CD4-positive, alpha-beta T cell (primary cell): ENCODE results near the gene FAM187B. TPM values are rescaled to one million over a fixed set of nuclear protein-coding genes. Genes with fewer than 3 reads are reported as not detected.

ENCODE experiments used
- ATAC-seq: fragments of 200-7000 bp; cut with Tn5 transposase; one replicate; pipeline ENCODE4 v1.10.0; 2022; ENCODE audit warnings: mild to moderate bottlenecking; ENCODE audit not compliant: poor library complexity
- CTCF ChIA-PET: fragments of 350-600 bp; sonication (Branson Sonifier 250); formaldehyde crosslinking; loops from one replicate; lab custom pipeline; 2021; ENCODE audit warnings: antibody characterized with exemption, inconsistent platforms; lab: Charles Lee
- POLR2A ChIA-PET: fragments of 350-600 bp; sonication (Branson Sonifier 250); formaldehyde crosslinking; loops from one replicate; lab custom pipeline; 2021; ENCODE audit warnings: antibody characterized with exemption, inconsistent platforms; lab: Charles Lee
- DNase-seq, 14 experiments: peaks; one replicate each; pipeline ENCODE4 v3.0.0-alpha.2; 2013 to 2020; ENCODE audit warnings: mixed read lengths in 2 of 14
- H3K27ac ChIP-seq, 2 donors: one replicate each; pipeline versions ENCODE4 v1.5.1 to v1.7.0; 2013; ENCODE audit warnings: low read length in 2 of 2, low read depth in 1 of 2, mild to moderate bottlenecking in 1 of 2
- H3K27me3 ChIP-seq, 2 experiments: 1 replicate in 1 of 2; 2 replicates in 1 of 2; pipeline versions ENCODE4 v1.6.1 to v1.7.0; 2013; ENCODE audit warnings: low read length in 2 of 2, control low read depth in 1 of 2, mild to moderate bottlenecking in 1 of 2, moderate library complexity in 1 of 2; ENCODE audit not compliant: insufficient read depth in 2 of 2, control insufficient read depth in 1 of 2
- H3K36me3 ChIP-seq: one replicate; pipeline ENCODE4 v1.6.1; 2013; ENCODE audit warnings: low read length, control low read depth; ENCODE audit not compliant: insufficient read depth
- H3K4me1 ChIP-seq: one replicate; pipeline ENCODE4 v1.6.1; 2013; ENCODE audit warnings: low read length, control low read depth; ENCODE audit not compliant: insufficient read depth
- H3K4me3 ChIP-seq: one replicate; pipeline ENCODE4 v1.5.1; 2013; ENCODE audit warnings: mild to moderate bottlenecking, low read length, moderate library complexity
- H3K9me3 ChIP-seq, 2 experiments: 1 replicate in 1 of 2; 2 replicates in 1 of 2; pipeline versions ENCODE4 v1.6.1 to v1.7.0; 2013; ENCODE audit warnings: low read length in 2 of 2, mild to moderate bottlenecking in 2 of 2, control low read depth in 1 of 2, moderate library complexity in 1 of 2; ENCODE audit not compliant: control insufficient read depth in 1 of 2, insufficient read depth in 1 of 2
- H3K27ac Mint-ChIP-seq: one replicate; pipeline ENCODE4 v1.8.0; 2020; ENCODE audit warnings: mixed read lengths
- H3K27me3 Mint-ChIP-seq: one replicate; pipeline ENCODE4 v1.8.0; 2021; ENCODE audit warnings: mixed read lengths
- H3K36me3 Mint-ChIP-seq: one replicate; pipeline ENCODE4 v1.8.0; 2021; ENCODE audit warnings: low read depth, mixed read lengths
- H3K4me1 Mint-ChIP-seq: one replicate; pipeline ENCODE4 v1.8.0; 2021; ENCODE audit warnings: low read depth, mixed read lengths
- H3K4me3 Mint-ChIP-seq: one replicate; pipeline ENCODE4 v1.8.0; 2020; ENCODE audit warnings: mild to moderate bottlenecking, mixed read lengths
- H3K9me3 Mint-ChIP-seq: one replicate; pipeline ENCODE4 v1.8.0; 2020; ENCODE audit warnings: mixed read lengths
- intact Hi-C, 2 experiments: fragments of 100-400 bp; cut with DNase I in 1 of 2; cut with micrococcal nuclease in 1 of 2; formaldehyde crosslinking; loops; one replicate each; pipeline versions ENCODE4 v1.15.1 to v1.9.0; 2023 to 2025; cut with DNase I, micrococcal nuclease
- total RNA-seq, 174 experiments: library from RNA in 2 of 174; stranded (reverse) in 2 of 174; gene quantifications; one replicate each; pipeline ENCODE4 v1.2.3 and lab custom pipeline; 2021 to 2026
- TF ChIP-seq, protein P1 (sequence below): fragments of 200-600 bp; IDR thresholded peaks from one replicate; pipeline ENCODE4 v1.8.0; 2022; ENCODE audit warnings: antibody characterized with exemption, mild to moderate bottlenecking

FAM187B gene
- total RNA-seq, 2 experiments from 2014 or later = not detected

GRCh38 chr19:35178701-35179100 lies 49.8 kb downstream of the FAM187B start:
- no peaks in the 10 kb centered on the region for H3K27me3 ChIP-seq
- Mint-ChIP-seq H3K9me3 (no peaks in the 10 kb centered on the region), H3K4me1 (peaks cover 57% of the 10 kb centered on the region), H3K27ac (peak overlapping the region; percentile 62), H3K36me3 (peaks cover 2% of the 10 kb centered on the region), H3K27me3 (no peaks in the 10 kb centered on the region), H3K4me3 (no peak overlapping the region)
- H3K9me3 ChIP-seq = no peaks in the 10 kb centered on the region
- TF ChIP-seq, protein P1, sequence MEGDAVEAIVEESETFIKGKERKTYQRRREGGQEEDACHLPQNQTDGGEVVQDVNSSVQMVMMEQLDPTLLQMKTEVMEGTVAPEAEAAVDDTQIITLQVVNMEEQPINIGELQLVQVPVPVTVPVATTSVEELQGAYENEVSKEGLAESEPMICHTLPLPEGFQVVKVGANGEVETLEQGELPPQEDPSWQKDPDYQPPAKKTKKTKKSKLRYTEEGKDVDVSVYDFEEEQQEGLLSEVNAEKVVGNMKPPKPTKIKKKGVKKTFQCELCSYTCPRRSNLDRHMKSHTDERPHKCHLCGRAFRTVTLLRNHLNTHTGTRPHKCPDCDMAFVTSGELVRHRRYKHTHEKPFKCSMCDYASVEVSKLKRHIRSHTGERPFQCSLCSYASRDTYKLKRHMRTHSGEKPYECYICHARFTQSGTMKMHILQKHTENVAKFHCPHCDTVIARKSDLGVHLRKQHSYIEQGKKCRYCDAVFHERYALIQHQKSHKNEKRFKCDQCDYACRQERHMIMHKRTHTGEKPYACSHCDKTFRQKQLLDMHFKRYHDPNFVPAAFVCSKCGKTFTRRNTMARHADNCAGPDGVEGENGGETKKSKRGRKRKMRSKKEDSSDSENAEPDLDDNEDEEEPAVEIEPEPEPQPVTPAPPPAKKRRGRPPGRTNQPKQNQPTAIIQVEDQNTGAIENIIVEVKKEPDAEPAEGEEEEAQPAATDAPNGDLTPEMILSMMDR = no peak
- ChIA-PET POLR2A (interaction anchor here (0.7 to 1.6 kb wide), 4 partner anchors 12 to 90 kb away, joined by 3 read pairs; partner anchors contain the start of gene FXYD5), CTCF (no interaction called here)
- H3K4me3 ChIP-seq = no peak overlapping the region
- intact Hi-C loops = no loop called here
- peaks cover under 1% of the 10 kb centered on the region for H3K36me3 ChIP-seq
- H3K27ac ChIP-seq = no peak overlapping the region
- DNase-seq = no peak
- peaks cover 31% of the 10 kb centered on the region for H3K4me1 ChIP-seq
- ATAC-seq = no peak

GRCh38 chr19:35177377-35178274 lies 50.9 kb downstream of the FAM187B start:
- Mint-ChIP-seq H3K27me3 (no peaks in the 10 kb centered on the region), H3K27ac (peak overlapping the region; percentile 30), H3K36me3 (peaks cover 12% of the 10 kb centered on the region), H3K4me1 (peaks cover 60% of the 10 kb centered on the region), H3K4me3 (no peak overlapping the region), H3K9me3 (no peaks in the 10 kb centered on the region)
- Histone ChIP-seq H3K27ac (no peak overlapping the region), H3K9me3 (no peaks in the 10 kb centered on the region), H3K4me1 (peaks cover 42% of the 10 kb centered on the region), H3K4me3 (no peak overlapping the region), H3K36me3 (peaks cover 6% of the 10 kb centered on the region), H3K27me3 (no peaks in the 10 kb centered on the region)
- intact Hi-C loops = no loop called here
- no peak for ATAC-seq
- CTCF ChIA-PET = no interaction called here
- peak in 2 of 14 experiments; percentile 31 to 33 for DNase-seq
- POLR2A ChIA-PET = interaction anchor here (0.7 to 1.2 kb wide), 5 partner anchors 8 to 285 kb away, joined by 3 to 4 read pairs (median 3); no protein-coding TSS in a partner anchor
- TF ChIP-seq, protein P1 = no peak

DNA sequence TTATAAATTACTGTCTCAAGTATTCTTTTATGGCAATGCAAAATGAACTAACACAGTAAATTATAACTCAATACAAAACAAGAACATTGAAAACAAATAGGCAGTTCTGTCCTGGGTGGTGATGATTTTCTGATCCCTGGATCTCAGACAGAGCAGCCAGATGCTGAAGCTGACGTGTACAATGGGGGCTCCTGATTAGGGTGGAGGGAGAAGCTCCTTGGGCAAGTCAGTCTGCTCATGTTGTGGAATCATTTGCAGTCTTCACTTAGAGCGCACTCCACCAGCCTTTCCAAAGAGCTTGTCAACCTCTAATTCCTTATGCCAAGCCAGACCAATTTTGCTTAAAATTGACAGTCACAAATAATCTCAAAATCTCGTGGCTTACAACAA lies 52.4 kb downstream of the FAM187B start:
- ATAC-seq = no peak
- Mint-ChIP-seq H3K27ac (peak overlapping the region; percentile 42), H3K36me3 (peaks cover 25% of the 10 kb centered on the region), H3K9me3 (no peaks in the 10 kb centered on the region), H3K4me1 (peaks cover 65% of the 10 kb centered on the region), H3K4me3 (no peak overlapping the region), H3K27me3 (no peaks in the 10 kb centered on the region)
- TF ChIP-seq, protein P1 = no peak
- Histone ChIP-seq H3K9me3 (no peaks in the 10 kb centered on the region), H3K27me3 (no peaks in the 10 kb centered on the region), H3K4me3 (no peak overlapping the region), H3K4me1 (peaks cover 56% of the 10 kb centered on the region), H3K36me3 (peaks cover 18% of the 10 kb centered on the region), H3K27ac (no peak overlapping the region)
- ChIA-PET CTCF (interaction anchor here (0.9 kb wide), 1 partner anchor 27 kb away, joined by 3 read pairs; no protein-coding TSS in a partner anchor), POLR2A (no interaction called here)
- DNase-seq = no peak
- intact Hi-C loops = no loop called here

Other genes with a start within 250 kb of the FAM187B start
- gene GRAMD1A, start 228.4 kb downstream of the FAM187B start, total RNA-seq = 100 to 1,000 TPM; 221 to 229 TPM
- gene SCN1B, start 198.3 kb downstream of the FAM187B start, total RNA-seq = 1 to 10 TPM; 1.4 to 2.3 TPM
- gene HPN, start 187.0 kb downstream of the FAM187B start, total RNA-seq = not detected
- gene FXYD3, start 112.9 kb downstream of the FAM187B start, total RNA-seq = not detected
- under 1 TPM; 0.69 to 0.70 TPM for gene LGI4, start 93.7 kb downstream of the FAM187B start, total RNA-seq
- gene FXYD1, start 89.9 kb downstream of the FAM187B start, total RNA-seq = 1 to 10 TPM; 2.1 to 2.4 TPM
- 10 to 100 TPM; 15.3 to 15.6 TPM for gene FXYD7, start 85.5 kb downstream of the FAM187B start, total RNA-seq
- gene FXYD5, start 74.0 kb downstream of the FAM187B start, total RNA-seq = 100 to 1,000 TPM; 587 to 615 TPM
- gene LSR, start 20.3 kb upstream of the FAM187B start, total RNA-seq = 10 to 100 TPM; 45.0 to 47.9 TPM
- gene USF2, start 40.2 kb upstream of the FAM187B start, total RNA-seq = 100 to 1,000 TPM; 335 to 344 TPM
- gene HAMP, start 53.8 kb upstream of the FAM187B start, total RNA-seq = 1 to 10 TPM; 1.5 to 1.6 TPM
- not detected for gene MAG, start 63.4 kb upstream of the FAM187B start, total RNA-seq
- gene CD22, start 100.4 kb upstream of the FAM187B start, total RNA-seq = under 1 TPM; 0.52 to 0.67 TPM
- not detected for gene FFAR1, start 119.2 kb upstream of the FAM187B start, total RNA-seq
- not detected for gene FFAR3, start 129.7 kb upstream of the FAM187B start, total RNA-seq
- gene GPR42, start 142.3 kb upstream of the FAM187B start, total RNA-seq = under 1 TPM in 1 of 2 experiments, not detected in 1; 0.14 TPM
- under 1 TPM in 1 of 2 experiments, not detected in 1; 0.41 TPM for gene FFAR2, start 219.5 kb upstream of the FAM187B start, total RNA-seq